GM12875 (cell line): ENCODE data around the gene EXD3.

ENCODE experiments used
- H3K4me3 ChIP-seq: one replicate; pipeline ENCODE4 v1.5.1; 2011; ENCODE audit warnings: low read depth, low read length, control low read depth
- CTCF ChIP-seq: IDR thresholded peaks from 2 replicates; pipeline ENCODE4 v1.5.1; 2011; ENCODE audit warnings: low read depth, mild to moderate bottlenecking, control low read depth, inconsistent platforms, low read length, moderate library complexity, borderline replicate concordance; ENCODE audit not compliant: insufficient read depth

EXD3 gene

GRCh38 chr9:137383784-137384756, 38.9 kb downstream of the EXD3 start:
- H3K4me3 ChIP-seq: no peak overlapping the region
- TF ChIP-seq CTCF: no peak

- TF ChIP-seq CTCF: no peak
- H3K4me3 ChIP-seq: no peak overlapping the region
These were observed 39.7 kb downstream of the EXD3 start for GRCh38 chr9:137383081-137383783.

GRCh38 chr9:137382444-137383080, 40.4 kb downstream of the EXD3 start:
- no peak overlapping the region for H3K4me3 ChIP-seq

GRCh38 chr9:137381501-137382443, 41.2 kb downstream of the EXD3 start:
- TF ChIP-seq CTCF: no peak
- no peak overlapping the region for H3K4me3 ChIP-seq

More at GRCh38 chr9:137382444-137383080, 40.4 kb downstream of the EXD3 start:
- no peak for TF ChIP-seq CTCF

- TF ChIP-seq CTCF: no peak
- H3K4me3 ChIP-seq: no peak overlapping the region
These were observed 42.4 kb downstream of the EXD3 start for GRCh38 chr9:137380606-137381005.

- H3K4me3 ChIP-seq: no peak overlapping the region
- no peak for TF ChIP-seq CTCF
These were observed 42.8 kb downstream of the EXD3 start for GRCh38 chr9:137380171-137380570.
